C4-2B (cell line): ENCODE results near the gene MAP4K5.

ENCODE experiments used
- CTCF ChIP-seq: fragments of 450-650 bp; conservative IDR thresholded peaks from 2 replicates; pipeline ENCODE4 v1.5.1; 2017; ENCODE audit warnings: mild to moderate bottlenecking
- ZFX ChIP-seq: fragments of 450-650 bp; IDR thresholded peaks from 2 replicates; pipeline ENCODE4 v1.6.1; 2017

GRCh38 chr14:50379563-50379962 lies 152.8 kb downstream of the MAP4K5 start:
- TF ChIP-seq CTCF (no peak), ZFX (no peak)
